ENCODE data around the gene PLXNB1.

The PLXNB1 gene

GRCh38 chr3:48432411-48433371, 2.8 kb upstream of the PLXNB1 start:
- no peak for DNase-seq (ENCODE audit: low read depth, low spot score)

DNA sequence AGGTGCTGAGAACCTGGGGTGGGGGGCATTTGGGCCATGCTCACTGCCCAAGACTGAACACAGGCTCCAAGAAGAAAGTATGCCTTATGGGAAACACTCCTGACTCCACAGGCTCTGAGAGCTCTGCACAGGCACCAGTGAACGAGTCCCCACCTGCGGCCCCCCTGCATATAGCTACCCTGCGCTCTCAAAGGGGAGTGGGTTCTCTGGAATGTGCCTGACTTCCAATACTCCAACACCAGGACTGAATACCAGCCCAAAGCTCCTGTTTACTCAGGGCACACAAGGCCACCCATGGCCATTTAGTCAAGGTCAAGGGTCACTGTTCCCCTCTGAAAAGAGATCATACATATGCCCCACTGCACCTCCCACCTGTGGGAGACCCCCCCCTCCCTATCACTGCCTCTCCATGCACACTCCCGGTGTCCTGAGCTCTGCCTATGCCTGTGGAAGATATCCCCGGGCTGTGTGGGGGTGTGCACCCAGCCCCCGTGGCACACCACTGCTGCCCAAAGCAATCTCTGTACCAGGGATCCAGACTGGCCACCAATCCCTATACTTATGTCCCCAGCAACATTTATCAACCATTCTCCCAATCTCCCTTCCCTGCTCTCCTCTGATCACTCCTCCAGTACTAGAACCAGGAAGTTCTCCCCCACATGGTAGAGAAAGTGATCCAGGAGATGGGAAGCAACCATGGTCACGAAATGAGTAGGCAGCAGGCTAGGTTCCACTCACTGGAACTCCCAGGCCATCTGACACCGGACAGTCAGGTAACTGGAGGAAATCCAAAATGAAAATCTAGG, 1.5 kb upstream of the PLXNB1 start:
- DNase-seq (ENCODE audit: low read depth, low spot score) = no peak

- no peak for DNase-seq (ENCODE audit: low read depth, low spot score)
Measured at GRCh38 chr3:48430708-48431101, 819 bp upstream of the PLXNB1 start.

GRCh38 chr3:48429317-48429959, 448 bp downstream of the PLXNB1 start:
- no peak for DNase-seq (ENCODE audit: low read depth, low spot score)

DNA sequence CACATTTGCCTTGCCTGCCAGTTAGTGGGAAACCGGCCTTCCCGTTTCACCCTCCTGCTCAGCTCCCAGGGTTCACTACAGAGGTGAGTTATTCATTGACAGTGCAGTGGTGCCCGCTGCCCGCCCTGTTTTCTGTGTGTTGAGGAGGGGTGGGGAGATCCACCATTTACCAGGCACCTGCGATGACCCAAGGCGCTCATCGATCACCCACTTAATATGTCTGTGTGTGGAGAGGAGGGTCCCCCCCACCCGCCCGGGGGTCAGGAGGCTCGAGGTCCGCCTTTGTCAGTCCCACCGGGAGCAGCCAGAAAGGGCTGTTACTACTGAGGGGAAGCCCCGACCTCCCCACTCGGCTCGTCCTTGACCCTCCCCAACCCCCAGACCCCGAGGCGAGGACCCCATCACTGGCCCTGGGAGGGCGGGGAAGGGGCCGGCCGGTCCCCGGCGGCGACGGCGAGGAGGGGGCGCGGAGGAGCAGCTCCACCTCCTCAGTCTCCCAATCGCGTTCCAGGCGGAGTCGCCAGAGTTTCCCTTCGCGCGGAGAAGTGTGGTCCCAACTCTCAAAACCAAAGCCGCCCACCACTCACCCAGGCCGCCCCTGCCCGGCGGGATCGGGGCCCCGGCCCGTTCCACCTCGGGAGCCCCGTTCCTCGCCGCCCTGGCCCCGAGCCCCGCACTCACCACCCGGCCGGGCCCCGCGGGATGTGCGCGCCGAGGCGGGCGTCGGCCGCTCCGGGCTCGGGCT, 1.1 kb downstream of the PLXNB1 start:
- DNase-seq (ENCODE audit: low read depth, low spot score) = no peak

DNA sequence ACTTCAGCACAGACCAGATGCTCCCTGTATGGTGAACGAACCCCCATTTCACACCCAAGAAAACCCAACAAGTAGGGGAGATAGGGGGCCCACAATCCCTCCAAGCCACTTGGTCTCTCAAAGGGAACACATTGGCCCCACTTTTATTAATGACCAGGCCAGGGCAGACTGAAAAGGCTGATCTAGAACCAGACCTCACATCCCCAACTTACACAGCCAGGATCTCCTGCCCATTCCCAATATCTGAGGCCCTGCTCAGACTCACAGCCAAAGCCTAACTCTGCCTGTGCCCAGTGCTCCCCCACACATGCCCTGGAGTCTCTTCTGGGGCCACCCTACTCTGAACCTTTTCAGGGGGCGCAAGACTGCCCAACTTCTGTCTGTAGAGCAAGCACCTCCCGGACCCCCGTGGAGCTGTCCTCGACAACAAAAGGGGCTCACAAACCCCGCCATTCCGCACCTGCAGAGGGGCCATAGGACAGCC, 1.8 kb downstream of the PLXNB1 start:
- DNase-seq (ENCODE audit: low read depth, low spot score) = no peak

DNA sequence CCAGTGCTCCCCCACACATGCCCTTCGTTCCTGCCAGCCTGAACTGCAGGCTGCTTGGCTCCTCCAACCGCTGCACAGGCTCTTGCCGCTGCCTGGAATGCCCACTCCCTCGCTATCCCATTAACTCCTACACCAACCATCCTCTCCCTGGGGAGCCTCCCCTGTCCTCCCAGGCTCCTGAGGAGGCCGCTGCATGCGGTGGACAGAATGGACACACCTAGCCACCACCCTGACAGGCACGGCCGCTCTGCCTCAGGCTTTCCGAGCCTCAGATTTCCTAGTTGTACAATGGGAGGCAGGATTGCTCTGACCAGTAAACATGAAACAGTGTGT, 2.3 kb downstream of the PLXNB1 start:
- no peak for DNase-seq (ENCODE audit: low read depth, low spot score)

DNA sequence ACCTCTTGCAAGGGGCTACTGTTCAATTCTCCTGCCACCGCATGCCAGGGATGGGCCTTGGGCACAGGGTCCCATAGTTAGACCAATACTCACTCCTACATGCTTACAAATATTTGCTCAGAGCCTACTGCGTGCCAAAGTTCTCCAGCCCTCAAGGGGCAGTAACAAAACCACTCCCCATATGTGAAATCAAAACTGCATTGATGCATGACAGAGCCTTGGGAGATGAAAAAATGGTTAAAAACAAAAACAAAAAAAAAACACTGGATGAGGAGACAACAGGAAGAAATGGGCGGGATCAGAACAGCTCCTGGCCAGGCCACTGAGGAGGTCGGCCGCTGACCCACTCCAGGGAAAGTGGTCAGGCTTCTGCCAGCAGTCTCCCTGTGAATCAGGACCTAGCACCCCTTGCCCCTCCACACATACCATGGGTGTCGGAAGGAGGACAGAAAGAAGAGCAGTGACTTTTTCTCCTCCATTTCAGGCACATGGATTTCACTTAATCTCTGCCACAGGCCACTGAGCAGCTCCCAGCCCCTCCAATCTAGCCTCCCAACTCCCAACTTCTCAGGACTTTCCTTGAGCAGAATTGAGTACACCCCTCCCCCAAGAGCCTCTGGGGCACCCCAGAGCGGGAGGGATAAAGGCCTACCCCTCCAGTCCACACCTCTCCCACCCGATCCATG, 2.8 kb downstream of the PLXNB1 start:
- DNase-seq (ENCODE audit: low read depth, low spot score) = no peak

DNA sequence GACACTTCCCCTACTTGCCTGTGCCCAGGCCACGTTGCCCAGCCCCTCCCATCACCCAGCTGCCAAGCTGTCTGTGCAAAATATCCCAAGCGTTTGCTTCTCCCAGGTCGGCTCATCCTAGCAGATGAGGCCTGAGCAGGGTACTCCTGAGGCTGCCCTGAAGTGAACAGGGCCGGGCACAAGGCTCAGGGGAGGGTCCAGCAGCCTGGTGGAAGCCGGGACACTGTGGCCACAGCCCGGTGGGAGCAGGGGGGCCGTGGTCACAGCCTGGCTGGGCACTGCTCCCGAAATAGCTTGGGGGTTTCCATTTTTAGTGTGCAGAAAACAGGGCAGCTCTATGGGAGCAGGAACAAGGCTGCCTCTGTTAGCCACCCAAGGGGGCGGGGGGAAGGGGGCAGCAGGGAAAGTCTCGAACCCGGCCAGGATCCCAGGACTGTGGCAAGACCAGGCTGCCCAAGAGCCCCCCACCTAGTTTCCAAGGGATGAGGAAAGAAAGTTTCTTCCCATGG, 3.4 kb downstream of the PLXNB1 start:
- DNase-seq (ENCODE audit: low read depth, low spot score) = no peak

- DNase-seq (ENCODE audit: low read depth, low spot score) = no peak
Measured at GRCh38 chr3:48425281-48425812, 4.5 kb downstream of the PLXNB1 start.

DNA sequence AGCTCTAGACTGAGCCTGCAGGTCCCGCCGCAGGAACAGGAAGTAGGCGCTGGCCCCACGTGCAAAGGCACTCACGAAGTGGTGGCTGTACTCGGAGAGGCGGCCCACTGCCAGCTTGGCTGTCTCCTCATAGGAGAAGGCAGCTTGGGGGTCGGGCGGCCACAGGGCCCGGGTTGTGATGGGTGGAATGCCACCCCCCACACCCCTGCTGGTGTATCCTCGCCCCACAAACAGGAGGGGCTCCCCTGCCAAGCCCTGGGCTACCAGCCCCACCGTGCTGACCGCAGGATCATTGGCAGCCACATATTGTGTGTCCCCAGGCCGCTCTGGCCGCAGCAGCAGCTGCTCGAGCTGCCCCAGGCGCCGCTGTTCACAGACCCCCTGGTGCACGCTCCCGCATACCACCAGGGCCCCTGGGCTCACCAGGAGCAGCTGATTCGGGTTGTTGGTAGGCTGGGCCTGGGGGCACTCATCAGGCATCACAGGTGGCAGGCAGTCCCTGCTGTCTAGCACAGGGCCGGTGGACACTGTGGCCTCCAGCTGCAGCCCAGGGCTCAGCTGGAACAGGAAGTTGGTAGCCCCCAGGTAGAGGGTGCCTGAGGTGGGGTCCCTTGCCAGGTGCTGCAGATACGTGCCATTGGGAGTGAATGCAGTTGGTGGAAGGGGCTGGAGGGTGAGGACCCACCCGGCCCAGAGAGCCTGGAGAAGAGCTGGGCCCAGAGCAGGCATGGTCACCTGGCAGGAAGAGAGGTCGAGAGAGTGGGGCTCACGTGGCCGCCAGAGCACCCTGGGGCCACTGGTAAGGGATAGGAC, 5.8 kb downstream of the PLXNB1 start:
- DNase-seq (ENCODE audit: low read depth, low spot score) = no peak

DNA sequence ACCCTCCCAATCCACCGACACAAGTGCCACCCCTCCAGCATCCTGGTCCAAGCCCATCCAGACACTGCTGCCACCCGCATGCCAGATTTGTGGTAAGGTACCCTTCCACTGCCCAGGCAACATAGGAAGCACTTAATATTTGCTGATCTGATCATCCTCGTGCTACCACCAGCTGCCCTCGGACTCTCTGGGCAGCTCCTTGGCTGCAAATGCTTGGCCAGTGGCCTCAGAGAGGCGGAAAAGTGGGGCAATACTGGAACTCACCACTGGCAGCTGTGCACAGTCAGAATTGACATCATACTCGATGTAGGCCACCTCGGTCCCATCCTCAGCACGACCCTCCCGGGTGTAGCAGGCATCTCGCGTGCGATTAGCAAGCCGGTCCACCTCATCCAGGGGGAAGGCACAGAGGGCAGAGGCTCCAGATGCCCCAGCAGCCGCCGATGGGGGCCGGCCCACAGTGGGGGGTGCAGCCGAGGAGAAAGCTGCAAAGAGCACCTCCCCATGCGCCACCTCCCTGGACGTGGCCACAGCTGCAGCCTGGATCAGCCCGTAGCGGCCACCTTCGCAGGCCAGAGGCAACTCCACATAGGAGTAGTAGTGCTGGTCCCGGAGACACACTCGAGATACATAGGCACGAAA, 6.5 kb downstream of the PLXNB1 start:
- DNase-seq (ENCODE audit: low read depth, low spot score) = no peak

DNA sequence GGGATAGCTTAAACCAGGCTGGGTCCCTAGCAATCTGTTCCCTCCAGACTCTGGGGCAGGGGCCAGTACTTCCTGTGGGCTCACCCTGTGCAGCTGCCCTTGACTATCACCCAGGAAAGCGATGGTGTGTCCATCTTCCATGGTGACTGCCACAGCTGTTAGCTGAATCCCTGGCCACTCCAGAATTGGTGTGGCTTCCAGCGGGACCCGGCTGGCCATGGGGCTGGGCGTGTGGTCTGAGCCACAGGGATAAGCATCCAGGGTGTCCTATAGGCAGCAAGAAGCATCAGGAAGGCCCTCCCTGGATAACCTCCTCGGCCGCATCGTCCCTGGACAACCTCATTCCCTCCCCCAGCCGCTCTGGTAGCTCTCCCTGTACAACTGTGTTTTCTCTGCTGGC, 7.2 kb downstream of the PLXNB1 start:
- DNase-seq (ENCODE audit: low read depth, low spot score) = no peak

DNA sequence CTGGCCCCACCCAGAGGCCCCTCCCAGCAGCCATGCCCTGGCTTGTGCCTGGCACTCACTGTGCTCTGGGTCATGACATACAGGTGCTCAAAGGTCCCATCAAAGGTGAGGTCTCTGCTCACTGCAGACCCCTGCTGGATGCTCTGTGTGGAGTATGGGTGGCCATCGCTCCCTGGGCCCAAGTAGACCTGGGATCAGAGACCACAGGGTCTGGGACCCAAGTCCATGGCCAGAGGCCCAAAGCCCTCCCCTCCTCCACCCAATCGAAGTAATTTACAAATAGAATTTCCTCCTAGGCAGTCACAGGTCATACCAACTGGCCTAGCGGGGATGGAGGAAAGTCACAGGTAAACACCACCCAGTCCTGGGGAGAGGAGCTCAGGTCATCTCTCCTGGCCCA, 7.6 kb downstream of the PLXNB1 start:
- no peak for DNase-seq (ENCODE audit: low read depth, low spot score)

- DNase-seq (ENCODE audit: low read depth, low spot score) = no peak
Measured at GRCh38 chr3:48420561-48420960, 9.3 kb downstream of the PLXNB1 start.

- DNase-seq (ENCODE audit: low read depth, low spot score) = no peak
Measured at GRCh38 chr3:48419597-48419996, 10.3 kb downstream of the PLXNB1 start.

DNA sequence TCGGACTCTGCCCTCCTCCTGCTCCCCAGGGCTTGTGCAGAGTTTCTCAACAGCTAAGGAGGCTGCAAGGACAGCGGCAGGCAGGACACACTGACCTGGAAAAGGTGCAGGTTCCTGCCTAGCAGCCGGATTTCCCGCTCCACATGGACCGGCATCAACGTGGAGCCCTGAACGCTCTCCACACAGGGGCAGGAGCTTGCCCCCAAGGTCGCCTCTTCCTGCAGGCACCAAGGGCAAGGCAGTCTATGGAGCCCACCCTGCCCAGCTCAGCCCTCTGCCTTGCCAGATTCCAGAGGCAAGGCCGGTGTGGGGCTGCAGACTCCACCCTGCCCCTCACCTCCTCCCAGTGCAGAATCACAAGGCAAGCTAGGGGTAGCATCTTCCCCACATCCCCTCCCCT, 10.7 kb downstream of the PLXNB1 start:
- DNase-seq (ENCODE audit: low read depth, low spot score) = no peak

DNA sequence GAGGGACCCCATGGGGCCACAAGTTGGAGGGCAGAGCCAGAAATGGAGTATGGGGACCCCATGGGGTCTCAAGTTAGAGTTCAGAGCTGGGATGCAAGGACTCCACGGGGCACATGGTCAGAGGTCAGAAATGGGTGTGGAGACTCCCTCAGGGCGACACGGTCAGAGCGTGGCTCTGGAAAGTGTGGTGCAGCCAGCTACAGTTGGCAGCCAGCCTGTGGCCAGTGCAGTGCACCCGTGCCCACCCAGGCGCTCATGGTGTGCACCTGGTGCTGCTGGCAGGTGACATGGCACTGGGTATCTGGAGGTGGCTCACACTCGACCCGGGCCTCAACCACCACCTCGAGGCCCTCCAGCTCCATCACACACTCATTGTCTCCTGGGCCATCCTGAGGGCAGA, 11.2 kb downstream of the PLXNB1 start:
- DNase-seq (ENCODE audit: low read depth, low spot score) = no peak

- no peak for DNase-seq (ENCODE audit: low read depth, low spot score)
Measured at GRCh38 chr3:48418140-48418539, 11.7 kb downstream of the PLXNB1 start.
